ENCODE measurements around the gene SH3RF3.

GRCh38 chr2:109457794-109458193 lies 328.8 kb downstream of the SH3RF3 start:
- TF ChIP-seq POLR2A (IDR thresholded peaks at IDR 0.05) (no peak), CTCF (IDR thresholded peaks at IDR 0.05) (no peak)

Data from vagina (tissue), 2 donors.